Naive thymus-derived CD8-positive, alpha-beta T cell (primary cell): ENCODE measurements around the gene PKNOX1. TPM values are rescaled to one million over a fixed set of nuclear protein-coding genes. Genes with fewer than 3 reads are reported as not detected.
"Not testable (repeated sequence)": the region's sequence is repeated elsewhere in the genome, so short reads cannot be mapped to it uniquely, and the experiment has no call there.

ENCODE experiments used
- ATAC-seq, 2 donors: fragments of 150-1000 bp; cut with Tn5 transposase in 1 of 2; sonication (Bioruptor Pico), chemical (Tn5 transposase) in 1 of 2; 1 replicate in 1 of 2; 2 replicates in 1 of 2; pipeline ENCODE4 v1.10.0; 2021; ENCODE audit warnings: mild to moderate bottlenecking in 2 of 2, moderate library complexity in 2 of 2
- POLR2A ChIA-PET: fragments of 350-600 bp; sonication (Branson Sonifier 250); formaldehyde crosslinking; loops from one replicate; lab custom pipeline; 2021; ENCODE audit warnings: antibody characterized with exemption; lab: Charles Lee
- DNase-seq, 10 donors: peaks; one replicate each; pipeline versions ENCODE4 v3.0.0 to v3.0.0-alpha.2; 2020 to 2022
- H3K27ac Mint-ChIP-seq, 10 donors: one replicate each; pipeline ENCODE4 v1.8.0; 2020 to 2022; ENCODE audit warnings: mild to moderate bottlenecking in 10 of 10, mixed read lengths in 10 of 10, moderate library complexity in 4 of 10, inconsistent platforms in 1 of 10
- H3K27me3 Mint-ChIP-seq, 5 donors: one replicate each; pipeline ENCODE4 v1.8.0; 2021 to 2022; ENCODE audit warnings: mixed read lengths in 5 of 5
- H3K36me3 Mint-ChIP-seq, 3 donors: one replicate each; pipeline ENCODE4 v1.8.0; 2020 to 2022; ENCODE audit warnings: mixed read lengths in 3 of 3, mild to moderate bottlenecking in 2 of 3, inconsistent platforms in 1 of 3
- H3K4me1 Mint-ChIP-seq, 4 donors: one replicate each; pipeline ENCODE4 v1.8.0; 2021 to 2022; ENCODE audit warnings: mixed read lengths in 4 of 4
- H3K4me3 Mint-ChIP-seq, 10 donors: one replicate each; pipeline ENCODE4 v1.8.0; 2020 to 2022; ENCODE audit warnings: mild to moderate bottlenecking in 10 of 10, mixed read lengths in 10 of 10, moderate library complexity in 6 of 10, inconsistent platforms in 1 of 10
- H3K9me3 Mint-ChIP-seq, 9 donors: one replicate each; pipeline ENCODE4 v1.8.0; 2020 to 2022; ENCODE audit warnings: mixed read lengths in 9 of 9, mild to moderate bottlenecking in 3 of 9, inconsistent platforms in 1 of 9, moderate library complexity in 1 of 9
- polyA plus RNA-seq, 3 donors: library from polyadenylated mRNA; unstranded; fragments of 300-500 nt; fragmentation: Illumina TruSeq; gene quantifications; one replicate each; pipeline ENCODE4 v1.2.3, GENCODE V29; 2021
- total RNA-seq, 8 experiments: library from RNA in 2 of 8; stranded (reverse) in 2 of 8; gene quantifications; one replicate each; pipeline ENCODE4 v1.2.3 and lab custom pipeline; 2021 to 2026

The PKNOX1 gene
- total and polyA plus RNA-seq, 5 experiments from 2014 or later: 16.2 to 20.8 (median 18.6) TPM

- ATAC-seq, H3K4me1 Mint-ChIP-seq, H3K27me3 Mint-ChIP-seq, H3K4me3 Mint-ChIP-seq, H3K27ac Mint-ChIP-seq, DNase-seq, H3K9me3 Mint-ChIP-seq, POLR2A ChIA-PET, H3K36me3 Mint-ChIP-seq: not testable (repeated sequence)
Observed at GRCh38 chr21:43064265-43064917, 90.0 kb downstream of the PKNOX1 start.

- H3K36me3 Mint-ChIP-seq, H3K27ac Mint-ChIP-seq, H3K4me3 Mint-ChIP-seq, POLR2A ChIA-PET, H3K4me1 Mint-ChIP-seq, DNase-seq, H3K9me3 Mint-ChIP-seq, H3K27me3 Mint-ChIP-seq, ATAC-seq: not testable (repeated sequence)
Observed at GRCh38 chr21:43065991-43066390, 91.6 kb downstream of the PKNOX1 start.

GRCh38 chr21:43066690-43067089, 92.3 kb downstream of the PKNOX1 start:
- DNase-seq, ATAC-seq, POLR2A ChIA-PET, H3K4me3 Mint-ChIP-seq, H3K9me3 Mint-ChIP-seq, H3K27me3 Mint-ChIP-seq, H3K27ac Mint-ChIP-seq, H3K4me1 Mint-ChIP-seq, H3K36me3 Mint-ChIP-seq: not testable (repeated sequence)

- H3K9me3 Mint-ChIP-seq: not testable (repeated sequence)
Observed at GRCh38 chr21:43068065-43068464, 93.7 kb downstream of the PKNOX1 start.

GRCh38 chr21:43069682-43070081, 95.3 kb downstream of the PKNOX1 start:
- POLR2A ChIA-PET, H3K36me3 Mint-ChIP-seq, ATAC-seq, H3K27me3 Mint-ChIP-seq, H3K4me3 Mint-ChIP-seq, H3K4me1 Mint-ChIP-seq, H3K9me3 Mint-ChIP-seq, DNase-seq, H3K27ac Mint-ChIP-seq: not testable (repeated sequence)

More at GRCh38 chr21:43068065-43068464, 93.7 kb downstream of the PKNOX1 start:
- H3K27me3 Mint-ChIP-seq, H3K4me1 Mint-ChIP-seq, ATAC-seq, DNase-seq, H3K4me3 Mint-ChIP-seq, H3K36me3 Mint-ChIP-seq, H3K27ac Mint-ChIP-seq, POLR2A ChIA-PET: not testable (repeated sequence)

- POLR2A ChIA-PET, H3K9me3 Mint-ChIP-seq, H3K27ac Mint-ChIP-seq, H3K27me3 Mint-ChIP-seq, H3K4me1 Mint-ChIP-seq, H3K4me3 Mint-ChIP-seq, ATAC-seq, H3K36me3 Mint-ChIP-seq, DNase-seq: not testable (repeated sequence)
Observed at GRCh38 chr21:43072742-43073141, 98.4 kb downstream of the PKNOX1 start.

- POLR2A ChIA-PET, H3K4me3 Mint-ChIP-seq, H3K27ac Mint-ChIP-seq, DNase-seq, H3K4me1 Mint-ChIP-seq, H3K27me3 Mint-ChIP-seq, H3K36me3 Mint-ChIP-seq, H3K9me3 Mint-ChIP-seq: not testable (repeated sequence)
- peak in 1 of 2 donors; percentile 42 for ATAC-seq
Observed at GRCh38 chr21:43074401-43075169, 100.2 kb downstream of the PKNOX1 start.

- H3K27me3 Mint-ChIP-seq, H3K36me3 Mint-ChIP-seq, POLR2A ChIA-PET, DNase-seq, H3K4me1 Mint-ChIP-seq, H3K27ac Mint-ChIP-seq, H3K4me3 Mint-ChIP-seq, H3K9me3 Mint-ChIP-seq: not testable (repeated sequence)
- peak; percentile 25 to 48 for ATAC-seq
Observed at GRCh38 chr21:43075170-43076022, 101.0 kb downstream of the PKNOX1 start, which contains the start of gene CBS. CBS (minus strand) TSS chr21:43075835; CDS start chr21:43072193, 3,642 bp downstream.

GRCh38 chr21:43076023-43076637, 101.8 kb downstream of the PKNOX1 start:
- H3K36me3 Mint-ChIP-seq, H3K4me3 Mint-ChIP-seq, H3K9me3 Mint-ChIP-seq, H3K4me1 Mint-ChIP-seq, POLR2A ChIA-PET, H3K27ac Mint-ChIP-seq, DNase-seq, H3K27me3 Mint-ChIP-seq: not testable (repeated sequence)
- peak in 1 of 2 donors; percentile 37 for ATAC-seq

- H3K4me1 Mint-ChIP-seq, H3K4me3 Mint-ChIP-seq, H3K27me3 Mint-ChIP-seq, H3K27ac Mint-ChIP-seq, H3K36me3 Mint-ChIP-seq, H3K9me3 Mint-ChIP-seq, POLR2A ChIA-PET, DNase-seq: not testable (repeated sequence)
- ATAC-seq: peak in 1 of 2 donors; percentile 48
Observed at GRCh38 chr21:43076643-43077042, 102.3 kb downstream of the PKNOX1 start.

GRCh38 chr21:43082587-43083300, 108.4 kb downstream of the PKNOX1 start:
- H3K4me3 Mint-ChIP-seq, ATAC-seq, POLR2A ChIA-PET, H3K27ac Mint-ChIP-seq, H3K27me3 Mint-ChIP-seq, H3K36me3 Mint-ChIP-seq, H3K4me1 Mint-ChIP-seq, DNase-seq, H3K9me3 Mint-ChIP-seq: not testable (repeated sequence)
